Keratinocyte (primary cell): Measurements from ENCODE around the gene NLRP6. TPM values are rescaled to one million over a fixed set of nuclear protein-coding genes. Genes with fewer than 3 reads are reported as not detected.

Experiments
- DNase-seq: peaks from one replicate; pipeline ENCODE4 v3.0.0-alpha.2; 2011; ENCODE audit warnings: low read depth, missing footprints, low spot score
- FAIRE-seq: peaks from 2 replicates; lab custom pipeline; 2011; peaks lifted over from hg19 to GRCh38; lab: Jason Lieb, UNC
- H2AFZ ChIP-seq: 2 replicates; pipeline ENCODE4 v1.6.0; 2012; ENCODE audit warnings: low read length, control low read depth, inconsistent platforms; ENCODE audit not compliant: control insufficient read depth
- H3K27ac ChIP-seq: 2 replicates; pipeline ENCODE4 v1.5.1; 2011; ENCODE audit warnings: low read length; ENCODE audit not compliant: control insufficient read depth, insufficient read depth
- H3K27me3 ChIP-seq: 3 replicates; pipeline ENCODE4 v1.6.0; 2011; ENCODE audit warnings: low read length; ENCODE audit not compliant: control insufficient read depth, insufficient read depth; ENCODE audit errors: extremely low read depth
- H3K36me3 ChIP-seq, 2 experiments: 2 replicates in 1 of 2; 3 replicates in 1 of 2; pipeline ENCODE4 v1.5.1; 2011; ENCODE audit warnings: low read length in 2 of 2, mild to moderate bottlenecking in 1 of 2; ENCODE audit not compliant: control insufficient read depth in 2 of 2, insufficient read depth in 2 of 2; ENCODE audit errors: extremely low read depth in 1 of 2
- H3K4me1 ChIP-seq: 3 replicates; pipeline ENCODE4 v1.5.1; 2011; ENCODE audit warnings: low read length; ENCODE audit not compliant: control insufficient read depth, insufficient read depth; ENCODE audit errors: extremely low read depth
- H3K4me2 ChIP-seq: 3 replicates; pipeline ENCODE4 v1.6.0; 2011; ENCODE audit warnings: low read depth, low read length; ENCODE audit not compliant: control insufficient read depth, insufficient read depth; ENCODE audit errors: extremely low read depth
- H3K4me3 ChIP-seq, 3 experiments: fragments of 200-600 bp in 1 of 3; sonication (generic) in 1 of 3; 2 replicates in 2 of 3; 3 replicates in 1 of 3; pipeline ENCODE4 v1.5.1; 2011 to 2016; ENCODE audit warnings: low read length in 3 of 3, mild to moderate bottlenecking in 3 of 3, control low read depth in 2 of 3, inconsistent platforms in 1 of 3, low read depth in 1 of 3, mixed read lengths in 1 of 3, mixed run types in 1 of 3, moderate library complexity in 1 of 3; ENCODE audit not compliant: control insufficient read depth in 2 of 3, insufficient read depth in 2 of 3; ENCODE audit errors: extremely low read depth in 1 of 3
- H3K79me2 ChIP-seq: 2 replicates; pipeline ENCODE4 v1.6.0; 2012; ENCODE audit warnings: low read length; ENCODE audit not compliant: control insufficient read depth, insufficient read depth
- H3K9ac ChIP-seq: 3 replicates; pipeline ENCODE4 v1.6.0; 2011; ENCODE audit warnings: low read length; ENCODE audit not compliant: control insufficient read depth, insufficient read depth; ENCODE audit errors: extremely low read depth
- H3K9me1 ChIP-seq: 3 replicates; pipeline ENCODE4 v1.6.0; 2011; ENCODE audit warnings: low read length; ENCODE audit not compliant: control insufficient read depth, insufficient read depth; ENCODE audit errors: extremely low read depth
- H3K9me3 ChIP-seq: 2 replicates; pipeline ENCODE4 v1.5.1; 2012; ENCODE audit warnings: low read depth, low read length; ENCODE audit not compliant: control insufficient read depth
- H4K20me1 ChIP-seq: 3 replicates; pipeline ENCODE4 v1.6.0; 2011; ENCODE audit warnings: low read length; ENCODE audit not compliant: control insufficient read depth, insufficient read depth; ENCODE audit errors: extremely low read depth
- EZH2 ChIP-seq: IDR thresholded peaks from one replicate; pipeline ENCODE4 v1.6.1; 2012; ENCODE audit warnings: inconsistent platforms, mild to moderate bottlenecking, low read length, moderate library complexity
- dilution Hi-C: fragments of 300-500 bp; cut with MboI; formaldehyde crosslinking; loops from one replicate; pipeline ENCODE4 v1.7.0; 2020; ENCODE audit warnings: low sequenced_read_pairs; ENCODE audit not compliant: extremely low pct_ligation_motif_present
- polyA plus RNA-seq, 5 experiments: library from polyadenylated mRNA; depleted of rRNA in 3 of 5; stranded (reverse) in 3 of 5; stranded (forward) in 1 of 5; unstranded in 1 of 5; fragments of >200 nt; gene quantifications; 1 replicate in 1 of 5; 2 replicates in 3 of 5; 3 replicates in 1 of 5; pipeline versions ENCODE4 v1.2.1 to v1.2.3, GENCODE V29; 2011 to 2012; ENCODE audit warnings: missing spikeins in 2 of 5, low read depth in 1 of 5, low replicate concordance in 1 of 5
- TF ChIP-seq, protein P1 (sequence below), 3 experiments: IDR thresholded peaks in 1 of 3; conservative IDR thresholded peaks in 1 of 3; optimal IDR thresholded peaks in 1 of 3; 2 replicates in 2 of 3; 3 replicates in 1 of 3; pipeline versions ENCODE3 to v1.5.1; 2011; ENCODE audit warnings: low read length in 3 of 3, mild to moderate bottlenecking in 3 of 3, moderate library complexity in 2 of 3, control low read depth in 1 of 3, inconsistent platforms in 1 of 3; ENCODE audit not compliant: insufficient read depth in 2 of 3; ENCODE audit errors: extremely low read depth in 1 of 3

NLRP6 gene
- polyA plus RNA-seq, 1 donor (not counting 4 experiments of a cell fraction or from before 2014, with no cell fraction given), result not detected

DNA sequence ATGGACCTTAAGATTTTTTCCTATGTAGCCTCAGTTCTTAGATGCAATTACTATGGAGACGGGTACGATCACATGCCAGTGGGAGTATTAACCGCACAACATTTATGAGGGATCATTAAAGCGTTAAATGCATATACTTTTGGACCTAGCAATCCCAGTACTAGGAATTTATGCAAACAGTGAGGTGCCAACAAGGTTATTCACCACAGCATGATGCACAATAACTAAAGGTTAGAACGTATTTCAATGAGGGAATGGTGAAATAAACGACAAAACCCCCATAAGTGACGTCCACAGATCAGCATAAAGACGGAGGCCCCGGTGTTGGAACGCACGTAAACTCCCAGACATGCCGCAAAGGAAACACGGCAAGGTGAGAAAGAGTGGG is 42.6 kb upstream of the NLRP6 start:
- no peak for TF ChIP-seq EZH2
- TF ChIP-seq, protein P1, sequence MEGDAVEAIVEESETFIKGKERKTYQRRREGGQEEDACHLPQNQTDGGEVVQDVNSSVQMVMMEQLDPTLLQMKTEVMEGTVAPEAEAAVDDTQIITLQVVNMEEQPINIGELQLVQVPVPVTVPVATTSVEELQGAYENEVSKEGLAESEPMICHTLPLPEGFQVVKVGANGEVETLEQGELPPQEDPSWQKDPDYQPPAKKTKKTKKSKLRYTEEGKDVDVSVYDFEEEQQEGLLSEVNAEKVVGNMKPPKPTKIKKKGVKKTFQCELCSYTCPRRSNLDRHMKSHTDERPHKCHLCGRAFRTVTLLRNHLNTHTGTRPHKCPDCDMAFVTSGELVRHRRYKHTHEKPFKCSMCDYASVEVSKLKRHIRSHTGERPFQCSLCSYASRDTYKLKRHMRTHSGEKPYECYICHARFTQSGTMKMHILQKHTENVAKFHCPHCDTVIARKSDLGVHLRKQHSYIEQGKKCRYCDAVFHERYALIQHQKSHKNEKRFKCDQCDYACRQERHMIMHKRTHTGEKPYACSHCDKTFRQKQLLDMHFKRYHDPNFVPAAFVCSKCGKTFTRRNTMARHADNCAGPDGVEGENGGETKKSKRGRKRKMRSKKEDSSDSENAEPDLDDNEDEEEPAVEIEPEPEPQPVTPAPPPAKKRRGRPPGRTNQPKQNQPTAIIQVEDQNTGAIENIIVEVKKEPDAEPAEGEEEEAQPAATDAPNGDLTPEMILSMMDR (optimal IDR thresholded peaks at IDR 0.05 in 1 of 3, IDR thresholded peaks at IDR 0.05 in 1 of 3, conservative IDR thresholded peaks at IDR 0.05 in 1 of 3; ENCODE audit: extremely low read depth in 1 of 3, insufficient read depth in 2 of 3, low read length in 3 of 3), result no peak
- no peak for DNase-seq
- dilution Hi-C loops, result no loop called here
- H3K27ac ChIP-seq, result peak overlapping the region; percentile 58
- H3K79me2 ChIP-seq, result peaks cover 44% of the 10 kb centered on the region
- peak overlapping the region; percentile 87 for H2AFZ ChIP-seq
- peaks cover 5 to 9% of the 10 kb centered on the region in 2 experiments for H3K36me3 ChIP-seq
- H3K9ac ChIP-seq, result peak overlapping the region; percentile 84
- peaks cover 12% of the 10 kb centered on the region for H3K4me1 ChIP-seq
- peak overlapping the region; percentile 75 to 98 (median 93) for H3K4me3 ChIP-seq
- H3K9me1 ChIP-seq, result no peaks in the 10 kb centered on the region
- H3K9me3 ChIP-seq, result no peaks in the 10 kb centered on the region
- H3K27me3 ChIP-seq, result no peaks in the 10 kb centered on the region
- H4K20me1 ChIP-seq, result no peaks in the 10 kb centered on the region
- peak; percentile 9 for FAIRE-seq
- peak overlapping the region; percentile 100 for H3K4me2 ChIP-seq

DNA sequence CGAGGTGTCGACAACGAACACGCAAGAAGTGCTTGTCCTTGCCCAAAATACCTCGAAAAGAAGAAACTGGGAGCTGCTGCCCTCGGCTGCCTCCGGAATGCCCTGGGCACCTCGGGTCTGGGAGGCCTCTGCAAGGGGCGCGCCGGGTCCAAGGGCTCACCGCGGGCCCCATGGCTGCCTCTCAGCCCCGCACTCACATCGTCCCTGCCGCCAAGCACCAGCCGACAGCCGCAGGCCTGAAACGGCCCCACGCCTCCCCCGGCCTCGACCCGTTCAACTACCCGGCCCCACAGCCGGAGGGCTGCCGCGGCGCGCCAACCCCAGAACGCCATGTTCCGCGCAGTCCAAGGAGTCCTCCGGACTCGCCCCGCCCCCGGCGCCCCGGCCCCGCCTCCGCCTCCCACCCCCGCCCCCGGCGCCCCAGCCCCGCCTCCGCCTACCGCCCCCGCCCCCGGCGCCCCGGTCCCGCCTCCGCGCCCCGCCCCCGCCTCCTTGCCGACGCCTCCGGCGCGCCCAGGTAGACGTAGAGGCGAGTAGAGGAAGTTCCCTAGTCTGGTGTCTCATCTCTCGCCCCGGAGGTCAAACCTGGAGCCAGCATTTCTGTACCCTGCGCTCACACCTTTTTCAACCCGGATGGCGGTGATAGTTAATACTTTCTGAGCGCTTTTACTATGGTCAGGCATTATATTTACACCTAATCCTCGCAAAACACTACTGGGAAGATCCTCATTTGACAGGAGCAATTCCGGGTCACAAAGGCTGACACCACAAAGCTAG is 42.0 kb upstream of the NLRP6 start, which contains the start of gene SIRT3:
SIRT3 (minus strand) TSS at position 346 of the 777 bp plus-strand sequence; CDS start at position 332, 14 bp downstream.
- H4K20me1 ChIP-seq, result no peaks in the 10 kb centered on the region
- peaks cover 5 to 9% of the 10 kb centered on the region in 2 experiments for H3K36me3 ChIP-seq
- peak within 1 kb of the TSS; percentile 100 for H3K4me2 ChIP-seq
- H2AFZ ChIP-seq, result peak within 1 kb of the TSS; percentile 91
- peak within 1 kb of the TSS; percentile 99 for H3K27ac ChIP-seq
- H3K4me1 ChIP-seq, result peaks cover 12% of the 10 kb centered on the region
- H3K9me3 ChIP-seq, result no peaks in the 10 kb centered on the region
- H3K79me2 ChIP-seq, result peaks cover 49% of the 10 kb centered on the region
- DNase-seq (no peak), FAIRE-seq (no peak)
- TF ChIP-seq, protein P1 (optimal IDR thresholded peaks at IDR 0.05 in 1 of 3, IDR thresholded peaks at IDR 0.05 in 1 of 3, conservative IDR thresholded peaks at IDR 0.05 in 1 of 3; ENCODE audit: extremely low read depth in 1 of 3, insufficient read depth in 2 of 3, low read length in 3 of 3), result no peak
- TF ChIP-seq EZH2, result no peak
- H3K9me1 ChIP-seq, result no peaks in the 10 kb centered on the region
- no peaks in the 10 kb centered on the region for H3K27me3 ChIP-seq
- peak within 1 kb of the TSS; percentile 92 for H3K9ac ChIP-seq
- dilution Hi-C loops, result no loop called here
- H3K4me3 ChIP-seq, result peak within 1 kb of the TSS; percentile 97 to 99 (median 98)
